HL-60 (cell line): ENCODE measurements around the gene CDKN2D.

ENCODE experiments used
- CTCF ChIP-seq: IDR thresholded peaks from one replicate; pipeline ENCODE4 v1.5.1; 2011; ENCODE audit warnings: low read length, control low read depth, inconsistent platforms; ENCODE audit not compliant: insufficient read depth
- POLR2AphosphoS5 ChIP-seq: IDR thresholded peaks from 2 replicates; pipeline ENCODE4 v1.6.1; 2012; ENCODE audit warnings: low read depth

GRCh38 chr19:10537668-10538067 is 31.1 kb downstream of the CDKN2D start:
- TF ChIP-seq POLR2AphosphoS5 (no peak), CTCF (no peak)
